GM19372 (cell line): Measurements from ENCODE around the gene FOXS1.

ENCODE experiments used
- ATAC-seq: cut with Tn5 transposase; IDR thresholded peaks from one replicate; pipeline ENCODE4 v1.9.1; 2021; ENCODE audit warnings: mild to moderate bottlenecking, low read depth, moderate library complexity; ENCODE audit not compliant: unreplicated experiment

FOXS1 gene

GRCh38 chr20:31803552-31804291, 41.7 kb downstream of the FOXS1 start:
- no peak for ATAC-seq

- no peak for ATAC-seq
Measured at GRCh38 chr20:31801508-31801907, 43.9 kb downstream of the FOXS1 start.

GRCh38 chr20:31797364-31797763, 48.0 kb downstream of the FOXS1 start:
- no peak for ATAC-seq
